Effector memory CD4-positive, alpha-beta T cell (primary cell): ENCODE measurements around the gene PDZRN3.
"Not testable (repeated sequence)": the region's sequence is repeated elsewhere in the genome, so short reads cannot be mapped to it uniquely, and the experiment has no call there.

ENCODE experiments used
- DNase-seq, 3 donors: peaks; one replicate each; pipeline ENCODE4 v3.0.0-alpha.2; 2020
- H3K27ac ChIP-seq: 2 replicates; pipeline ENCODE4 v1.7.0; 2013; ENCODE audit warnings: mild to moderate bottlenecking, low read length, moderate library complexity; ENCODE audit not compliant: insufficient read depth, poor library complexity, severe bottlenecking
- H3K27me3 ChIP-seq: replicated peaks from 2 replicates; pipeline ENCODE4 v1.7.0; 2013; ENCODE audit warnings: mild to moderate bottlenecking, low read length; ENCODE audit not compliant: insufficient read depth, control insufficient read depth, poor library complexity, severe bottlenecking
- H3K36me3 ChIP-seq: 2 replicates; pipeline ENCODE4 v1.7.0; 2013; ENCODE audit warnings: mild to moderate bottlenecking, low read length, moderate library complexity; ENCODE audit not compliant: control insufficient read depth, insufficient read depth
- H3K4me1 ChIP-seq: 2 replicates; pipeline ENCODE4 v1.7.0; 2013; ENCODE audit warnings: low read length, mild to moderate bottlenecking; ENCODE audit not compliant: control insufficient read depth, insufficient read depth, poor library complexity, severe bottlenecking
- H3K4me3 ChIP-seq: 2 replicates; pipeline ENCODE4 v1.7.0; 2013; ENCODE audit warnings: low read length, low read depth, mild to moderate bottlenecking; ENCODE audit not compliant: insufficient read depth, poor library complexity, severe bottlenecking
- H3K9me3 ChIP-seq: 2 replicates; pipeline ENCODE4 v1.7.0; 2013; ENCODE audit warnings: mild to moderate bottlenecking, low read length, moderate library complexity; ENCODE audit not compliant: control insufficient read depth

The PDZRN3 gene

DNA sequence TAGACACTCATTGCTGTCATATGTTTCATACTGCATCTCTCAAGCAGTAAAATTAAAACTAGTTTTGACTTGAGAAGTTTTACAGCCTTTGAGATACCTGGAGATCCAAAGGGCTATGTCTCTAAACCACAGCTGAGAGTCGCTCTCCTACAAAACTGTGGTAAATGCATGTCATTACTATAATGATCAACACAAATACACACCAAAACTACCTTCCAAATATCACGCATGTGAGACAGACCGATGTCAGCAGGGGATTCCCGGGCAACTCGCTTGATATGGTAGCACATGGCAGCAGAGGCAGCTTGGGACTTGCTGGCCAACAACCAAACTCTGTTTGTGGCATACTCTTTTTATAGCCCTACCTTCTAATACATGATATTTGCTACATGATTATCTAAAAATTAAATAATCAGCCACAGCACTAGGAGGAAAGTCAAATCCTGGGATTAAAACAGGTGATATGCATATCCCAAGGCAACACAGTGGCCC, 56.3 kb downstream of the PDZRN3 start:
- DNase-seq: no peak
- no peak overlapping the region for H3K27ac ChIP-seq
- H3K9me3 ChIP-seq: no peaks in the 10 kb centered on the region
- H3K36me3 ChIP-seq: no peaks in the 10 kb centered on the region
- H3K4me3 ChIP-seq: no peak overlapping the region
- no peaks in the 10 kb centered on the region for H3K4me1 ChIP-seq
- no peaks in the 10 kb centered on the region for H3K27me3 ChIP-seq

GRCh38 chr3:73565374-73565773, 59.4 kb downstream of the PDZRN3 start:
- DNase-seq, H3K27me3 ChIP-seq, H3K4me3 ChIP-seq, H3K27ac ChIP-seq, H3K36me3 ChIP-seq, H3K9me3 ChIP-seq, H3K4me1 ChIP-seq: not testable (repeated sequence)

- Histone ChIP-seq H3K36me3 (no peaks in the 10 kb centered on the region), H3K27me3 (no peaks in the 10 kb centered on the region), H3K4me1 (no peaks in the 10 kb centered on the region), H3K9me3 (no peaks in the 10 kb centered on the region), H3K4me3 (no peak overlapping the region), H3K27ac (no peak overlapping the region)
- DNase-seq: no peak
These were observed 60.7 kb downstream of the PDZRN3 start for GRCh38 chr3:73563896-73564582.

GRCh38 chr3:73561494-73561893, 63.2 kb downstream of the PDZRN3 start:
- no peaks in the 10 kb centered on the region for H3K36me3 ChIP-seq
- no peak for DNase-seq
- no peaks in the 10 kb centered on the region for H3K4me1 ChIP-seq
- H3K27me3 ChIP-seq: no peaks in the 10 kb centered on the region
- no peaks in the 10 kb centered on the region for H3K9me3 ChIP-seq
- H3K27ac ChIP-seq: no peak overlapping the region
- no peak overlapping the region for H3K4me3 ChIP-seq

DNA sequence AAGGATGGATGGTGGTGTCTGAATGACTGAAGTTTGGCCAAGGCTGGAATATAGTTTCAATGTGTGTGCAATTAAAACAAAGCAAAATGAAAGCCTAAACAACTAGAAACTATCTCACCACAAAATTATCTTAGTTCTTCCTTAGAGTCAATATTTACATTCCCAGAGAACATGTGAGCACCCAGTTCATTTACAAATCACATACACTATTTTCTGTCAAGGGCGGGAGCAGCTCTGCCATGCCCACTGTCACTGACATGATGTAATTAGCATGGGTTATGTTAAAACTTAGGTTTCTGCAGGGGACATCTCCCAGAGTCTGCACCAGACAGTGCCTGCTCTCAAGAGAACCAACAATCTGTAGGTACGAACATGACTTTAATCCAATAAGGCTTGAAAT, 65.0 kb downstream of the PDZRN3 start:
- Histone ChIP-seq H3K36me3 (no peaks in the 10 kb centered on the region), H3K4me3 (no peak overlapping the region), H3K27me3 (no peaks in the 10 kb centered on the region), H3K27ac (no peak overlapping the region), H3K9me3 (no peaks in the 10 kb centered on the region), H3K4me1 (no peaks in the 10 kb centered on the region)
- no peak for DNase-seq

DNA sequence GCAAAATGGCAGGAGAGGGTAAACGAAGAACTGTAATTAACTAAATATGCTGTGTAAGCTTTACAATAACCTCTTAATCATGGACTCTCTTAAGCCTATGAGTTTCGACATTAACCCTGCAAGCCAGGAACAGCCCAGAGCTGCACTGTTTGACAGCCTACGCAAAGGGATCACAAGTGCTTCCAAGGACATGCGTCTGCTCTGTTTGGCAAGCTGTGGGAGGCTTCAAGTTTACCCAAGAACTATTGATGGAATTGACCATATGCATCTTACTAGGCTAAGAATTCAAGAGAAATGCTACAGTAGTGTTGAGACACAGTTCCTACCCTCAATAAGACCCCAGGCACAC, 66.0 kb downstream of the PDZRN3 start:
- Histone ChIP-seq H3K27ac (no peak overlapping the region), H3K4me3 (no peak overlapping the region), H3K27me3 (no peaks in the 10 kb centered on the region), H3K4me1 (no peaks in the 10 kb centered on the region), H3K9me3 (no peaks in the 10 kb centered on the region), H3K36me3 (no peaks in the 10 kb centered on the region)
- DNase-seq: no peak

DNA sequence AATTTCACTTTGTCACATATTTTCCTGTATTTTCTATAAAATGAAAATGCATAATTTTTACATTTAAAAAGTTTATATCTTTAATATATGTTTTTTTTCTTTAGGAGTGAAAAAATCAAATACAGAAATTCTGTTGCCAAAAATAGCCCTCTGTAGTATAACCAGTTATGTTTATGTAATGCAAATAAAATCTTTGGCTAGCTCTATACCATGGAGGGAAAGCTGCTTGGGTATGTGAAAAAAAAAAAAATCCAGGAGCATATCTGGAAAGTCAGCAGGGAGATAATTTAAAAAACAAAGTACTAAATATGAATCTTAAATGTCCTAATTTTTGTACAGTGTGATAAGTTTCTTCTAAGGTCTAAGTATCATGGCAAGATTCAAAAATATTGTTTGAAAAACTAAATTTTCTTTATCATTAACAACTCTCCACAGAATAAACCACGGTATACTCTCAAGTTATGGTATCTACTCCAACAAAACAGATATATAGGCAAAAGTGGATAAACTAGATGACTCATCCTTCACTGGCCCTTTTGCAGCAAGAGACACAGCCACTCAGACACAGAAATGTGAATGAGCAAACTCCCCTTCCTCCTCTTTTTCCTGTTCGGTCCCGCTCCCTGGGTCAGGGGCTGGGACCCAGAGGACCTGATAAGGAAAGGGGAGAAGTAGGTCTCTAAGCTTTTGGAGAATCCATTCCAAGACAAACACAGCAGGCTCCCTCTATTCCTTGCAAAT, 66.6 kb downstream of the PDZRN3 start:
- Histone ChIP-seq H3K36me3 (no peaks in the 10 kb centered on the region), H3K4me1 (no peaks in the 10 kb centered on the region), H3K4me3 (no peak overlapping the region), H3K9me3 (no peaks in the 10 kb centered on the region), H3K27me3 (no peaks in the 10 kb centered on the region), H3K27ac (no peak overlapping the region)
- no peak for DNase-seq

DNA sequence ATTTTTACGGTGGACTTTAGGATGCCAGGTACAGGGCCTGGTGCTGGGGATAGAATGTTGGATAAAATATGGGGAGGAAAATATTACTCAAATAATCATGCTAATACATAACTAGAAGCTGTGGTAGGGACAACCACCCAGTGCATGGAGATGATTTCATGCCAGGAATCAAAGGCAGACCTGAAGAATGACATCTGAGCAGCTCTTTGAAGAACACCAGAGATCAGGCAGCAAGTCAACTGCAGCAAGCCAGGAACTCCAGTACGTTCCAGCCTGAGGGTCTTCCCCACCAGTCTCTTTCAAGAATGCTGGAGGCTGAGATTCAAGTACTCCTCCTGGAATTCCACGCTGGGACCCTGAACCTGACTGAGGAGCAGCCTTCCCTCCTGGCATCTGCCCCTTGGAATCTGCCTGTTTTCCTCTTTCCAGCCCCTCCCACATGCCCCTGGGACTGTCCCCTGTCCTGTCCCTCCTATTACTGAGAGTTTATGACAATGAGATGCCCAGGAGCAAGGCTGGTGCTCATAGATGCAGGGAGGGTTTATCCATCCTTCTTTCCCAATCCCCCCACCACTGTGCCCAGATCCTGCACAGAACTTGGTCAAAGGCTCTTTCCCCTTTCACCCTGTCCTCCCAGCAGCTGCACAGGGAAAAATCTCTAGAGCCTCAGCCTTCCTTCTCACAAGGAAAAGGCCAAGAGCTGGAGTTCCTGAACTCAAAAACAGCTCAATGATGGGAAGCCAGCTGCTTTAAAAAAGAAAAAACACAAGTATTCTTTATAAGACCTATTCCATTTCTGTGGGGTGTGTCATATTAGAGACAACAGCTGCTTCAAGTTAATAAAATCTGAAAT, 68.0 kb downstream of the PDZRN3 start:
- no peak overlapping the region for H3K4me3 ChIP-seq
- H3K9me3 ChIP-seq: no peaks in the 10 kb centered on the region
- H3K27ac ChIP-seq: no peak overlapping the region
- no peaks in the 10 kb centered on the region for H3K4me1 ChIP-seq
- DNase-seq: no peak
- no peaks in the 10 kb centered on the region for H3K36me3 ChIP-seq
- no peaks in the 10 kb centered on the region for H3K27me3 ChIP-seq

DNA sequence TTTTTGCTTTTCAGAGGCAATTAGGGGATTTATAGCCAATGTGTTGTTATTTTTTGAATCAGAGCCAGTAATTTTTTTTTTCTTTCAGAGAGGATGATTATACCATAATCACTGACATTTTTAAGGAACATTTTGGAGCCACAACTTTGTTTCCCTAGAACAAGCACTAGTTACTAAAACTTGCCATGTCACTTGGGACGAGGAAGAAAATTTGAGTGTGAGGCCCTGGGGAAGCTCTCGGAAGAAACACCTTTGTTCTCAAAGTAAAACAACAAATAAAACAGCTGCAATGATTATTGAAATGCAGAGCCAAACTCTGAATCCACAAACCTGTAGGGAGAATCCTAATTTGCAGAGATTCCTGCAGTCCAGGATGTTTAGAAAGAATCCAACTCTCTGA, 69.7 kb downstream of the PDZRN3 start:
- Histone ChIP-seq H3K9me3 (no peaks in the 10 kb centered on the region), H3K27ac (no peak overlapping the region), H3K27me3 (no peaks in the 10 kb centered on the region), H3K4me3 (no peak overlapping the region), H3K4me1 (no peaks in the 10 kb centered on the region), H3K36me3 (no peaks in the 10 kb centered on the region)
- DNase-seq: no peak

- Histone ChIP-seq H3K9me3 (no peaks in the 10 kb centered on the region), H3K27me3 (no peaks in the 10 kb centered on the region), H3K36me3 (no peaks in the 10 kb centered on the region), H3K27ac (no peak overlapping the region), H3K4me3 (no peak overlapping the region), H3K4me1 (no peaks in the 10 kb centered on the region)
- no peak for DNase-seq
These were observed 72.0 kb downstream of the PDZRN3 start for GRCh38 chr3:73552700-73553099.
